BE2C (cell line): Measurements from ENCODE around the gene HLA-DQB1.
A peak's percentile ranks its signal among the peaks of the same experiment; 100 is the strongest.

ENCODE experiments used
- DNase-seq: peaks from one replicate; pipeline ENCODE4 v3.0.0-alpha.2; 2020
- H3K27me3 ChIP-seq: fragments of 250-450 bp; sonication (Bioruptor Pico); 2 replicates; pipeline ENCODE4 v1.5.1; 2020; ENCODE audit warnings: mild to moderate bottlenecking
- H3K36me3 ChIP-seq: fragments of 250-450 bp; sonication (Bioruptor Pico); 2 replicates; pipeline ENCODE4 v1.5.1; 2020; ENCODE audit warnings: mild to moderate bottlenecking
- H3K4me1 ChIP-seq: fragments of 250-450 bp; sonication (Bioruptor Pico); 2 replicates; pipeline ENCODE4 v1.5.1; 2020
- H3K4me3 ChIP-seq: 2 replicates; pipeline ENCODE4 v1.5.1; 2011; ENCODE audit warnings: low read depth, low read length
- H3K9me3 ChIP-seq: fragments of 250-450 bp; sonication (Bioruptor Pico); 2 replicates; pipeline ENCODE4 v1.5.1; 2020
- TF ChIP-seq, protein P1 (sequence below): IDR thresholded peaks from 2 replicates; pipeline ENCODE4 v1.5.1; 2012; ENCODE audit warnings: mild to moderate bottlenecking, low read depth, low read length

Gene HLA-DQB1

GRCh38 chr6:32697031-32697430 lies 30.6 kb upstream of the HLA-DQB1 start:
- Histone ChIP-seq H3K27me3 (peaks cover 19% of the 10 kb centered on the region), H3K4me3 (no peak overlapping the region), H3K36me3 (no peaks in the 10 kb centered on the region), H3K4me1 (no peaks in the 10 kb centered on the region), H3K9me3 (no peaks in the 10 kb centered on the region)
- no peak for DNase-seq
- TF ChIP-seq, protein P1, sequence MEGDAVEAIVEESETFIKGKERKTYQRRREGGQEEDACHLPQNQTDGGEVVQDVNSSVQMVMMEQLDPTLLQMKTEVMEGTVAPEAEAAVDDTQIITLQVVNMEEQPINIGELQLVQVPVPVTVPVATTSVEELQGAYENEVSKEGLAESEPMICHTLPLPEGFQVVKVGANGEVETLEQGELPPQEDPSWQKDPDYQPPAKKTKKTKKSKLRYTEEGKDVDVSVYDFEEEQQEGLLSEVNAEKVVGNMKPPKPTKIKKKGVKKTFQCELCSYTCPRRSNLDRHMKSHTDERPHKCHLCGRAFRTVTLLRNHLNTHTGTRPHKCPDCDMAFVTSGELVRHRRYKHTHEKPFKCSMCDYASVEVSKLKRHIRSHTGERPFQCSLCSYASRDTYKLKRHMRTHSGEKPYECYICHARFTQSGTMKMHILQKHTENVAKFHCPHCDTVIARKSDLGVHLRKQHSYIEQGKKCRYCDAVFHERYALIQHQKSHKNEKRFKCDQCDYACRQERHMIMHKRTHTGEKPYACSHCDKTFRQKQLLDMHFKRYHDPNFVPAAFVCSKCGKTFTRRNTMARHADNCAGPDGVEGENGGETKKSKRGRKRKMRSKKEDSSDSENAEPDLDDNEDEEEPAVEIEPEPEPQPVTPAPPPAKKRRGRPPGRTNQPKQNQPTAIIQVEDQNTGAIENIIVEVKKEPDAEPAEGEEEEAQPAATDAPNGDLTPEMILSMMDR, result no peak

DNA sequence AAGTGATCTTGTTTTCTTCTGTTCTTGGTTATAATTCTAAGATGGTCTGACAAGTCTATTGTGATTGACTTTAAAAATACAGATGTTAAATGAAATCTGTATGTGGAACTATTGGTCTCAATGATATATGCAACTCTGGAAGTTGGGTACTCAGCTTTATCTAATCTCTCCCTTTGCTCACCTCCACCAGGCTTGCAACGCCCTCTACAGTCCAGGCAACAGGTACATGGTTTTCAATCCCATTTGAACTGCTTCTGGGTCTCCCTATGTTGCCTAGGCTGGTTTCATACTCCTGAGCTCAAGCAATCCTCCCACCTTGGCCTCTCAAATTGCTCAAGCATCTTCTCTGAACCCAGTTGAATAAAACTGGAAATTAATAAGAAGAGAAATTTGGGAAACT lies 25.6 kb upstream of the HLA-DQB1 start:
- DNase-seq, result peak; percentile 13
- Histone ChIP-seq H3K4me3 (no peak overlapping the region), H3K36me3 (no peaks in the 10 kb centered on the region), H3K4me1 (no peaks in the 10 kb centered on the region), H3K27me3 (peaks cover 13% of the 10 kb centered on the region), H3K9me3 (no peaks in the 10 kb centered on the region)
- TF ChIP-seq, protein P1, result peak; percentile 44

DNA sequence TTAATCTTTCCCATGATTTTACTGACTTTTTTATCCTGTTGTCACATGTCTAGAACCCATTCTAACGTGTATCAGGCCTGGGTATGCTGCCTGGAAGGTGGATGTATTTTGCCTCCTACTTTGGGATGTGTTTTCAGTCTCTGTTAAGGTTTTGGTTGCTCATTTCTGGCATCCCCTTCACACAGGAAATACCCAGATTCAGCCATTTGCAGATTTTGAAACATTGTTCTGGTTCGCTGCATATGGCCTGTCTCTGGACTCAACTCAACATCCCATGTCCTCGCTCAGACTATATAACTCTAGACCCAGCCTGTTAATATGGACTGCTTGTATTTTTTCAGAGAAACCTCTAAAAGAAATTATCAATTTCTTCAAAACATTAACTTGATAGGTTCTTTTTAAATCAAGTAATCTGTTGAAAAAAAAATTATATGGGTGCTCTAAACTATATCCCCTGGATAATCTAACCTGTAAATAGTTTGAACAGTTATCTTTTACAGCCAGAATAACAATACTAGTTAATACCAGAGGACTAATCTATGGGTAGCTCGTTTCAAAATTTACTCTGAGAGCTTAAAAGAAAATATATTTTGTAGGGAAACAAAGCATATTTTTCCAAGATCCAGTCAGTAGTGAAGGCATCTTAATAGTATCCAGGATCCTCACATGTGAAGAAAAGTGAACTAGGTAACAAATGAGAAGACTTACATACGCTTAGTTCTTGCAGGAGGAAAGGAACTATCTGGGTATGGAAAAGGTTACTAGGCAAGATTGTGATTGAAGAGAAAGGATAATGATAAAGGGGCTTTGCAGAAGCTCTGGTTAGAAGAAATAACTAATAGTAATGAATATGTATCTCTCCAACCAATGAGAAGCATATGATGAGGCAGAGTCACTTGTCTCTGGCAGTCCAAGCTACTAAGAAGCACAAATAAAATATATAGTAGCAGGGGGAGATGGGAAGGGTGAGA lies 23.4 kb upstream of the HLA-DQB1 start:
- DNase-seq, result no peak
- Histone ChIP-seq H3K4me3 (no peak overlapping the region), H3K27me3 (peaks cover 19% of the 10 kb centered on the region), H3K36me3 (no peaks in the 10 kb centered on the region), H3K4me1 (no peaks in the 10 kb centered on the region), H3K9me3 (no peaks in the 10 kb centered on the region)
- TF ChIP-seq, protein P1, result no peak

DNA sequence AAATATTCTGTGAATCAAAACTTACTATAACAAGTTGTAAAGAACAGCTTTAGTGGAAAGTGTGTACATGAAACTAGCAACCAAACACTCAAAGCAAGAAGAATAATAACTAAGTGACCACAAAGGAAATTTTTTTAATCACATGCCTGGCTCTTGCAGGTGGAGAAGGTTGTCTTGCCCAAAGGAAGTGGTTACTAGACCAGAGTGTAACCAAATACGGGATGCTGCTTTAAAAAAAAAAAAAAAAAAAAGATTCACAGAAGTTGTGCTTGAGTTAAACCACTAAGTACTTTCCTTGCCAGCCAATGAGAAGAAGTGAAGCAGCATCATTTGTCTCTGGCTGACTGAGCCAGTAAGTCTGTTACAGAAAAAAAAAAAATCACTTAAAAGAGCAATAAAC lies 19.1 kb upstream of the HLA-DQB1 start:
- Histone ChIP-seq H3K4me3 (no peak overlapping the region), H3K4me1 (no peaks in the 10 kb centered on the region), H3K36me3 (no peaks in the 10 kb centered on the region), H3K9me3 (no peaks in the 10 kb centered on the region), H3K27me3 (peaks cover 19% of the 10 kb centered on the region)
- TF ChIP-seq, protein P1, result no peak
- no peak for DNase-seq

DNA sequence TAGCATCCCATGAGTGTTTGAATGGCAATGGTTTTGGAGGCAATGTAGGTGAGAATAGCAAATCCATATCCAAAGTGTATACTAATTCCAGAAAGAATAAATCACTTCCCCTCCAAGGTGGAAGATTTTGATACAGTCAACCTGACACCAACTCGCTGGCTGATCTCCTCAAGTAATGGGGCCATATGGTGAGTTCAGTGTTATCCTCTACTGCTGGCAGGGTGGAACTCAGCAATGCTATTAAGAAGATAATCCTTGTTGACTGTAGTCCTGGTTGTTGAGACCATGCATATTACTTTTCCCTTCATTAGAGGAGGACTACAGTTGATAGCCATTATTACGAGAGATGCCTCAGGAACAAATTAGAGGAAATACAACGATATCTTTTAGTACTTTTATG lies 17.8 kb upstream of the HLA-DQB1 start:
- TF ChIP-seq, protein P1, result no peak
- H3K27me3 ChIP-seq, result peaks cover 19% of the 10 kb centered on the region
- H3K36me3 ChIP-seq, result no peaks in the 10 kb centered on the region
- H3K9me3 ChIP-seq, result no peaks in the 10 kb centered on the region
- no peak overlapping the region for H3K4me3 ChIP-seq
- H3K4me1 ChIP-seq, result no peaks in the 10 kb centered on the region
- no peak for DNase-seq

DNA sequence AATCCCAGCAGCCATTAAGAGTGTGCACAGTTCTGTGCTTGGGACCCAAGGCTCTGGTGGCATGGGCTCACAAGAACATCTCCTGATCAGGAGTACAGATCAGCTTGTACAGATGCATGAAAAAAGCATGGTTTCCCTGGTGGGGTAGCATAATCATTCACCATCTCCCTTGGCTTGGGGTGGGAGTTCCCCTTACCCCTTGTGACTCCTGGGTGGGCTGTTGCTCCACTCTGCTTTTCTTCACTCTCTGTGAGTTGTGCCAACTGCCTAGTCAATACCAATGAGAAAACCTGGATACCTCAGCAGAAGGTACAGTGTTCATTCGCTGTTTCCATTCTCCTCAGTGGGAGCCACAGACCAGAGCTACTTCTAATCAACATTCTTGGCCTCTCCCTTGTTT lies 13.6 kb upstream of the HLA-DQB1 start:
- Histone ChIP-seq H3K4me3 (no peak overlapping the region), H3K9me3 (no peaks in the 10 kb centered on the region), H3K4me1 (no peaks in the 10 kb centered on the region), H3K36me3 (no peaks in the 10 kb centered on the region), H3K27me3 (no peaks in the 10 kb centered on the region)
- no peak for DNase-seq
- TF ChIP-seq, protein P1, result no peak
